Liver (tissue), 9 donors: ENCODE measurements around the gene MEN1. TPM values are rescaled to one million over a fixed set of nuclear protein-coding genes. Genes with fewer than 3 reads are reported as not detected.

Source experiments
- DNase-seq: peaks from one replicate; pipeline ENCODE4 v3.0.0-alpha.2; 2017; ENCODE audit warnings: low spot score
- H3K27ac ChIP-seq, 2 donors: one replicate each; pipeline ENCODE4 v1.7.0; 2013; ENCODE audit warnings: inconsistent platforms in 2 of 2, low read length in 2 of 2, control low read depth in 1 of 2, low read depth in 1 of 2, mild to moderate bottlenecking in 1 of 2
- H3K27me3 ChIP-seq, 4 donors: one replicate each; pipeline versions ENCODE4 v1.6.1 to v1.7.0; 2013; ENCODE audit warnings: low read length in 3 of 4, inconsistent platforms in 1 of 4, mild to moderate bottlenecking in 1 of 4, moderate library complexity in 1 of 4; ENCODE audit not compliant: control insufficient read depth in 4 of 4, insufficient read depth in 4 of 4
- H3K36me3 ChIP-seq, 4 donors: one replicate each; pipeline versions ENCODE4 v1.6.1 to v1.7.0; 2013; ENCODE audit warnings: low read length in 3 of 4, mild to moderate bottlenecking in 3 of 4, low read depth in 1 of 4, moderate library complexity in 1 of 4; ENCODE audit not compliant: control insufficient read depth in 4 of 4, insufficient read depth in 3 of 4
- H3K4me1 ChIP-seq, 4 donors: one replicate each; pipeline versions ENCODE4 v1.6.1 to v1.7.0; 2013; ENCODE audit warnings: low read length in 3 of 4, mild to moderate bottlenecking in 3 of 4, moderate library complexity in 1 of 4; ENCODE audit not compliant: control insufficient read depth in 4 of 4, insufficient read depth in 4 of 4
- H3K4me3 ChIP-seq, 3 donors: one replicate each; pipeline versions ENCODE4 v1.6.1 to v1.7.0; 2013; ENCODE audit warnings: low read length in 3 of 3, control low read depth in 1 of 3, low read depth in 1 of 3, mild to moderate bottlenecking in 1 of 3
- H3K9ac ChIP-seq, 2 donors: one replicate each; pipeline ENCODE4 v1.7.0; 2013; ENCODE audit warnings: low read length in 2 of 2, mild to moderate bottlenecking in 2 of 2, moderate library complexity in 2 of 2, control low read depth in 1 of 2, low read depth in 1 of 2
- H3K9me3 ChIP-seq, 4 donors: one replicate each; pipeline versions ENCODE4 v1.6.1 to v1.7.0; 2013; ENCODE audit warnings: low read length in 3 of 4; ENCODE audit not compliant: control insufficient read depth in 4 of 4
- ATF3 ChIP-seq: IDR thresholded peaks from 2 replicates; pipeline ENCODE4 v1.6.1; 2016; ENCODE audit warnings: antibody characterized with exemption
- EGR1 ChIP-seq, 2 donors: IDR thresholded peaks; 2 replicates each; pipeline ENCODE4 v1.6.1; 2016 to 2018; ENCODE audit warnings: antibody characterized with exemption in 2 of 2, low read depth in 2 of 2
- FOXA1 ChIP-seq: IDR thresholded peaks from 2 replicates; pipeline ENCODE4 v1.6.1; 2016; ENCODE audit warnings: antibody characterized with exemption
- FOXA2 ChIP-seq: IDR thresholded peaks from 2 replicates; pipeline ENCODE4 v1.6.1; 2016; ENCODE audit warnings: antibody characterized with exemption
- HNF4A ChIP-seq, 2 donors: conservative IDR thresholded peaks; 2 replicates each; pipeline ENCODE4 v1.6.1; 2016; ENCODE audit warnings: antibody characterized with exemption in 2 of 2, mild to moderate bottlenecking in 2 of 2
- JUND ChIP-seq, 2 donors: IDR thresholded peaks; 2 replicates each; pipeline ENCODE4 v1.6.1; 2016; ENCODE audit warnings: antibody characterized with exemption in 2 of 2
- MAX ChIP-seq: IDR thresholded peaks from 2 replicates; pipeline ENCODE4 v1.6.1; 2016; ENCODE audit warnings: antibody characterized with exemption
- NR2F2 ChIP-seq: IDR thresholded peaks from 2 replicates; pipeline ENCODE4 v1.6.1; 2016; ENCODE audit warnings: antibody characterized with exemption
- RAD21 ChIP-seq, 2 donors: IDR thresholded peaks; 2 replicates each; pipeline ENCODE4 v1.6.1; 2016; ENCODE audit warnings: antibody characterized with exemption in 2 of 2, mild to moderate bottlenecking in 2 of 2
- REST ChIP-seq: IDR thresholded peaks from 2 replicates; pipeline ENCODE4 v1.6.1; 2016; ENCODE audit warnings: antibody characterized with exemption, mild to moderate bottlenecking
- SP1 ChIP-seq: IDR thresholded peaks from 2 replicates; pipeline ENCODE4 v1.6.1; 2018; ENCODE audit warnings: antibody characterized with exemption, mild to moderate bottlenecking
- TAF1 ChIP-seq: conservative IDR thresholded peaks from 2 replicates; pipeline ENCODE4 v1.6.1; 2016; ENCODE audit warnings: antibody characterized with exemption, mild to moderate bottlenecking
- WGBS: extraction: QIAGEN DNeasy Blood & Tissue Kit; methylation state at CpG from one replicate; pipeline ENCODE4 v1.1.7; 2013; 5-methylcytosine and 5-hydroxymethylcytosine counted together
- polyA plus RNA-seq, 2 donors: library from polyadenylated mRNA; stranded (reverse) in 1 of 2; unstranded in 1 of 2; fragments of 200-250 nt in 1 of 2; fragments of >200 nt in 1 of 2; fragmentation: Nextera tagmentation in 1 of 2; extraction: Ambion mirVana in 1 of 2; gene quantifications; one replicate each; pipeline versions ENCODE4 v1.2.1 to v1.2.3, GENCODE V29; 2013 to 2015
- total RNA-seq, 2 donors: library from RNA; depleted of rRNA; stranded (reverse); fragments of >200 nt; gene quantifications; one replicate each; pipeline ENCODE4 v1.2.3, GENCODE V29; 2014
- donor health status: healthy.
- donor health status: healthy.
- donor health status: healthy.
- donor health status: healthy.
- donor health status: healthy.

The MEN1 gene
- total and polyA plus RNA-seq, 4 donors = 9.0 to 15.1 (median 13.4) TPM

GRCh38 chr11:64794526-64794925 is 15.8 kb downstream of the MEN1 start (continued):
- TF ChIP-seq REST (no peak), SP1 (no peak), TAF1 (no peak)

- DNase-seq = no peak
- TF ChIP-seq JUND (IDR thresholded peaks at IDR 0.05) (no peak), MAX (no peak), ATF3 (no peak), RAD21 (IDR thresholded peaks at IDR 0.05) (no peak), NR2F2 (no peak), HNF4A (conservative IDR thresholded peaks at IDR 0.05) (no peak), EGR1 (IDR thresholded peaks at IDR 0.05; ENCODE audit: low read depth in 2 of 2) (no peak)
- Histone ChIP-seq H3K4me3 (no peak overlapping the region), H3K4me1 (no peaks in the 10 kb centered on the region), H3K36me3 (peaks cover 0 to 8% (median 2%) of the 10 kb centered on the region in 4 donors), H3K27ac (peak overlapping the region in 1 of 2 donors; percentile 5), H3K27me3 (no peaks in the 10 kb centered on the region), H3K9me3 (no peaks in the 10 kb centered on the region), H3K9ac (no peak overlapping the region)
- WGBS = 78% methylated on average over 11 of the region's 11 CpGs
Observed at GRCh38 chr11:64793271-64794160, 16.8 kb downstream of the MEN1 start.

- Histone ChIP-seq H3K4me1 (peaks cover 0 to 2% (median 1%) of the 10 kb centered on the region in 4 donors), H3K9me3 (no peaks in the 10 kb centered on the region), H3K4me3 (no peak overlapping the region), H3K36me3 (peaks cover 0 to 8% (median 2%) of the 10 kb centered on the region in 4 donors), H3K9ac (no peak overlapping the region), H3K27ac (no peak overlapping the region), H3K27me3 (no peaks in the 10 kb centered on the region)
- DNase-seq = no peak
- WGBS = 93% methylated on average over 4 of the region's 4 CpGs
- no peak for TF ChIP-seq FOXA2
- no peak for TF ChIP-seq RAD21 (IDR thresholded peaks at IDR 0.05)
- TF ChIP-seq ATF3 = no peak
- no peak for TF ChIP-seq TAF1
- TF ChIP-seq MAX = no peak
- no peak for TF ChIP-seq FOXA1
- TF ChIP-seq EGR1 (IDR thresholded peaks at IDR 0.05; ENCODE audit: low read depth in 2 of 2) = no peak
Observed at GRCh38 chr11:64792482-64792881, 17.9 kb downstream of the MEN1 start.
